ENCODE measurements around the gene CCDC27. TPM values are rescaled to one million over a fixed set of nuclear protein-coding genes. Genes with fewer than 3 reads are reported as not detected.

Gene CCDC27
- total RNA-seq, 2 experiments from 2014 or later, result not detected

DNA sequence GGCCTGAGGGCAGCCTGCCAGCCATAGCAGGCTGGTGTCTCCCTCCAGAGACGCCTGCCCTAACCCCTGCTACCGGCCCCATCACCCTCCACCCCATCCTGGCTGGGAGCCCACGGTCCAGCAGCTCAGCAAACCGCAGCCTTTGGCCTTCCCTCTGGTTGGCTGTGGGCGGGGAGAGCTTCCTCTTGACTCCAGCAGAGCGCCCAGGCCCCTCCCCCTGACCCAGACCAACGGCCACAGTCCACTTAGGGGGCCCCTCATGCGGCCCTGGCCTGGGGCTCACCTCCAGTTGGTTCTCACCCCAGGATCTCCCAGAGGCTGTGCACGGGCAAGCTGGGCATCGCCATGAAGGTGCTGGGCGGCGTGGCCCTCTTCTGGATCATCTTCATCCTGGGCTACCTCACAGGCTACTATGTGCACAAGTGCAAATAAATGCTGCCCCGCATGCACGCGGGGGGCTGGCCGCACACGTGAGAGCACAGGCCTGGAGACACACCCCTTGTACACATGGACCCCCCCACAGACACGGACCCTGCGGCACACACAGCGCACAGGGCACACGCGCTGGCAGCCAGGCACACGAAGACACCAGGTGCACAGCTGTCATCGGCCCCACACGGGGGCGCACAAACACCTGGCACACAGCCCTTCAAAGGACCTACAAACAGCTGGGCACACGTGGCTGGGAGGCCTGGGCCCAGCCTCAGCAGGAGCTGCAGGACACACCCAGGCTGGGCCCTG, 23.4 kb downstream of the CCDC27 start:
- POLR2A ChIA-PET, result interaction anchor here (0.8 kb wide), 1 partner anchor 20 kb away, joined by 4 read pairs; the partner anchor contains the start of gene LRRC47
- H3K27ac Mint-ChIP-seq, result no peak overlapping the region

DNA sequence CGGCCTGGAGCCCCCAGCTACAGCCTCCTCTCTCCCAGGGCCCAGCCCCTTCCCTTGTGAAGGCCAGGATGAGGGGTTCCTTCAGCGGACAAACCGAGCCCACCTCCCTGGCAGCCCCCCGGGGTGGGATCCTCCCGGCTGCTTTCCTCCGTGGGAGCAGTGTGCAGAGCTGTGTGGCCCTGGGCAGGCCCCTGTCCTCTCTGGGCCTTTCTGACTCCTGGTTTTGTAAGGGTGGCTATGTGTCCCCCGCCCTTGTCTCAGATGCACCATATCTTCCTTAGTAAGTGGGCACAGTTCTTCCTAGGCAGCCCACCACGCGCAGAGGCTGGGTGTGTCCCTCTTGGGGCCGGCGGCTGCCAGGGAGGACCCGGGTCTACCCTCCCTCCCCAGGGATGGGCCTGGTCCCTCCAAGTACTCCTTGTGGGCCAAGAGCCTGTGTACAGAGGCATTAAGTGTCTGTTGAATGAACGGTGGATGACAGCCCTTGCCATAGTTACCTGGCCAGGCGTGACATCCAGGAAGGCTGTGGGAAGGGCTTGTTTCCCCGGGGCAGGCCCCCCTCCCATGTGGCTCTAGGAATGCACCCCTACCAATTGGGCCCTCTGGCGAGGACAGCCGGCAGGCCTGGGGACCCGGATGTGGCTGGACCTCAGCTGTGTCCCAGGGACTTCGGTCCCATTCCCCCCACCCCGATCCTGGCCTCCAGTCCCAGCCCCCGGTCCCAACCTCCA, 24.1 kb downstream of the CCDC27 start:
- ChIA-PET CTCF (interaction anchor here (0.8 to 1.8 kb wide), 6 partner anchors 15 to 70 kb away, joined by 3 to 12 read pairs (median 6); partner anchors contain the start of gene LRRC47), POLR2A (interaction anchor here (0.8 to 3.3 kb wide), 2 partner anchors 20 kb away, joined by 4 to 12 read pairs; partner anchors contain the start of gene LRRC47)
- TF ChIP-seq, protein P1, sequence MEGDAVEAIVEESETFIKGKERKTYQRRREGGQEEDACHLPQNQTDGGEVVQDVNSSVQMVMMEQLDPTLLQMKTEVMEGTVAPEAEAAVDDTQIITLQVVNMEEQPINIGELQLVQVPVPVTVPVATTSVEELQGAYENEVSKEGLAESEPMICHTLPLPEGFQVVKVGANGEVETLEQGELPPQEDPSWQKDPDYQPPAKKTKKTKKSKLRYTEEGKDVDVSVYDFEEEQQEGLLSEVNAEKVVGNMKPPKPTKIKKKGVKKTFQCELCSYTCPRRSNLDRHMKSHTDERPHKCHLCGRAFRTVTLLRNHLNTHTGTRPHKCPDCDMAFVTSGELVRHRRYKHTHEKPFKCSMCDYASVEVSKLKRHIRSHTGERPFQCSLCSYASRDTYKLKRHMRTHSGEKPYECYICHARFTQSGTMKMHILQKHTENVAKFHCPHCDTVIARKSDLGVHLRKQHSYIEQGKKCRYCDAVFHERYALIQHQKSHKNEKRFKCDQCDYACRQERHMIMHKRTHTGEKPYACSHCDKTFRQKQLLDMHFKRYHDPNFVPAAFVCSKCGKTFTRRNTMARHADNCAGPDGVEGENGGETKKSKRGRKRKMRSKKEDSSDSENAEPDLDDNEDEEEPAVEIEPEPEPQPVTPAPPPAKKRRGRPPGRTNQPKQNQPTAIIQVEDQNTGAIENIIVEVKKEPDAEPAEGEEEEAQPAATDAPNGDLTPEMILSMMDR (IDR thresholded peaks at IDR 0.05), result peak; percentile 29
- Mint-ChIP-seq H3K4me3 (no peak overlapping the region), H3K9me3 (no peaks in the 10 kb centered on the region), H3K4me1 (ENCODE audit: low read depth) (peaks cover 9% of the 10 kb centered on the region), H3K27ac (no peak overlapping the region), H3K36me3 (ENCODE audit: low read depth) (peaks cover 14% of the 10 kb centered on the region), H3K27me3 (no peaks in the 10 kb centered on the region)
- ATAC-seq, result no peak
- no peak for DNase-seq
- intact Hi-C loops (cut with micrococcal nuclease), result no loop called here

More for the DNA sequence above, 23.4 kb downstream of the CCDC27 start:
- Mint-ChIP-seq H3K27me3 (no peaks in the 10 kb centered on the region), H3K4me3 (no peak overlapping the region), H3K4me1 (ENCODE audit: low read depth) (peaks cover 9% of the 10 kb centered on the region), H3K36me3 (ENCODE audit: low read depth) (peaks cover 9% of the 10 kb centered on the region), H3K9me3 (no peaks in the 10 kb centered on the region)
- peak; percentile 36 for ATAC-seq
- intact Hi-C loops (cut with micrococcal nuclease), result no loop called here
- CTCF ChIA-PET, result interaction anchor here (0.8 to 2.4 kb wide), 7 partner anchors 14 to 71 kb away, joined by 3 to 12 read pairs (median 5); partner anchors contain the start of gene LRRC47
- DNase-seq, result peak; percentile 74
- TF ChIP-seq, protein P1 (IDR thresholded peaks at IDR 0.05), result peak; percentile 73

DNA sequence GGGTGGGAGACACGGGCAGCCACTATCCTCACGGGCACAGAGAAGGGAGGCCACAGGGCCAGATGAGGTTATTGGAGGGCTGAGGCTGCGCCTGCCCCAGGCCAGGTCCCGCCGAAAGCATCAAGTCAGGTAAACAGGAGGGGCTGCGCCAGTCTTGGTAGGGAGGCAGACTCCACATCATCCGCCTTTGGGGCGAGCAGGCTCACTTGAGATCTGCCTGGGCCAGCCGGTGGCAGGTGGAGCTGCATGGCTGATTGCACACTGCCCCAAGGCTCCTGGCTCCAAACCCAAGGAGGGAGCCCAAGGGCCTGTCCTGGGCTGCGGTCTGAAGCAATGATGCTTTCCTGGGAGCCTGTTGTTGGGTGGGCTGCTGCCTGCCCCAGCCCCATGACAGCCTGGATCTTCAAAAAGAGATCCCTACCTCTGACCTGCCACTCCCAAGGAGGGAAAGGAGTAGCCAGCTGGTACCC, 24.9 kb downstream of the CCDC27 start:
- H3K36me3 Mint-ChIP-seq (ENCODE audit: low read depth), result peaks cover 19% of the 10 kb centered on the region
- H3K4me1 Mint-ChIP-seq (ENCODE audit: low read depth), result peaks cover 4% of the 10 kb centered on the region
- H3K27ac Mint-ChIP-seq, result no peak overlapping the region
- DNase-seq, result no peak
- ChIA-PET CTCF (no interaction called here), POLR2A (interaction anchor here (1.0 to 3.3 kb wide), 2 partner anchors 10 to 19 kb away, joined by 3 to 12 read pairs; partner anchors contain the start of gene LRRC47)
- no peaks in the 10 kb centered on the region for H3K9me3 Mint-ChIP-seq
- ATAC-seq, result no peak
- H3K27me3 Mint-ChIP-seq, result no peaks in the 10 kb centered on the region
- H3K4me3 Mint-ChIP-seq, result no peak overlapping the region
- intact Hi-C loops (cut with micrococcal nuclease), result no loop called here
- TF ChIP-seq, protein P1 (IDR thresholded peaks at IDR 0.05), result no peak

DNA sequence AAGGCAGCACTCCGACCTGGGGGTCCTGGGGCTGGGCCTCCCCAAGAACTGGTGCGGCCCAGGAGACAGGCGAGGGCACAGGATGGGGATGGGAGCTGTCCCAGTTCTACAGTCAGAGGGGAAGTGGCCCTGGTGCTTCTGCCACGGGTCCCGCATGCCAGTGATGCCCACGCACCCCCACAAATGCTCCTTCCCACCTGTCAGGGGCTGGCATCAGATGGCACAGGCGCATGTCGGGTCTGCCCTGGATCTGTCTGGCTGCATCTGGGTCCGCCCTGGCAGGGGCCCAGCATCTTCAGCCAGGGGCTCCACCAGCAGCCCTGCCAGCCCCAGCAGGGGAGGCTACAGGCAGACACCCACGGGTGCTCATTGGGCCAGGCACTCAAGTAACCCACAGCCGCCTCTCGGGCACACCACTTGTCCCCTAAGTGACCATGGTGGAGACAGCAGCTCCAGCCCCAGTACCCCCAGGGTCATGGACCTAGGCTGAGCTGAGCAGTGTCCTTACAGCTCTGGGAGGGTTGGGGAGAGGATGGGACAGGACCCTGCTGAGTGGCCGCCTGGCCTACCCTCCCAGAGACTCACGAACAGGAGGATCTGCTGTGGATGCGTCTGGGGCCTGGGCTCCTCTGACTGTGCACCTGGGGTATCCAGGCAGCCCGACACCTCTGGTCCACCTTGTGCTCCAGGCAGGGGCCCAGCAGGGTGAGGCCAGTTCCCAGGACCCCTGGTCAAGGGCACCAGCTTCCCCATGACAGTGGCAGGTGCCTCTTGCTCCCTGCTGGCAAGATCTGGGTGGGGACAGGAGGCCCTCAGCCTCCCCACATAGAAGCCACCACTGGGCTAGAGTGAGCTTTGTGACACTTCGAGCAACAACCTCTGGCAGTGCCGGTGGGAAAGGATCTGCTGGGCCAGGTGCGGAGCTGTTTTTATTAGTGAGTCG, 25.7 kb downstream of the CCDC27 start:
- H3K4me1 Mint-ChIP-seq (ENCODE audit: low read depth), result peaks cover 4% of the 10 kb centered on the region
- H3K36me3 Mint-ChIP-seq (ENCODE audit: low read depth), result peaks cover 21% of the 10 kb centered on the region
- no peak overlapping the region for H3K4me3 Mint-ChIP-seq
- no peaks in the 10 kb centered on the region for H3K9me3 Mint-ChIP-seq
- no peak overlapping the region for H3K27ac Mint-ChIP-seq
- ChIA-PET POLR2A (interaction anchor here (0.8 to 3.3 kb wide), 3 partner anchors 9 to 18 kb away, joined by 3 to 12 read pairs (median 3); partner anchors contain the start of gene LRRC47), CTCF (no interaction called here)
- no peaks in the 10 kb centered on the region for H3K27me3 Mint-ChIP-seq
- intact Hi-C loops (cut with micrococcal nuclease), result no loop called here
- ATAC-seq (no peak), DNase-seq (no peak)
- TF ChIP-seq, protein P1 (IDR thresholded peaks at IDR 0.05), result no peak

All from activated CD8-positive, alpha-beta T cell treated with anti-CD3 and anti-CD28 coated beads for 36 hours (primary cell).